SK-N-MC (cell line): ENCODE data around the gene ADAMTSL3.

Experiments
- DNase-seq: peaks from one replicate; pipeline ENCODE4 v3.0.0-alpha.2; 2011; ENCODE audit warnings: low read depth, low spot score
- H3K27ac ChIP-seq: fragments of 200-600 bp; sonication (generic); 2 replicates; pipeline ENCODE4 v1.5.1; 2016; ENCODE audit warnings: mixed run types
- H3K36me3 ChIP-seq: fragments of 200-600 bp; sonication (generic); 2 replicates; pipeline ENCODE4 v1.6.1; 2017; ENCODE audit warnings: antibody characterized with exemption, low read length, mixed read lengths; ENCODE audit not compliant: insufficient read depth
- H3K4me3 ChIP-seq: fragments of 200-600 bp; sonication (generic); 2 replicates; pipeline ENCODE4 v1.5.1; 2016
- H3K9ac ChIP-seq: fragments of 200-600 bp; sonication (generic); 2 replicates; pipeline ENCODE4 v1.8.0; 2017; ENCODE audit warnings: mixed run types, mixed read lengths; ENCODE audit not compliant: insufficient read length
- H3K9me3 ChIP-seq: fragments of 200-600 bp; sonication (generic); 2 replicates; pipeline ENCODE4 v1.6.1; 2017; ENCODE audit warnings: low read depth, mild to moderate bottlenecking, antibody characterized with exemption, low read length, moderate library complexity, mixed read lengths
- EZH2 ChIP-seq: fragments of 200-600 bp; sonication (generic); IDR thresholded peaks from one replicate; pipeline ENCODE4 v1.6.1; 2017; ENCODE audit warnings: antibody characterized with exemption
- FOXP2 ChIP-seq: optimal IDR thresholded peaks from 2 replicates; pipeline ENCODE3; 2011; ENCODE audit warnings: mild to moderate bottlenecking, moderate library complexity; ENCODE audit not compliant: insufficient read depth; ENCODE audit errors: extremely low read length, control extremely low read depth
- POLR2AphosphoS5 ChIP-seq: IDR thresholded peaks from 2 replicates; pipeline ENCODE4 v1.6.1; 2012; ENCODE audit warnings: mild to moderate bottlenecking, low read depth, low read length, borderline replicate concordance

Gene ADAMTSL3, protein sequence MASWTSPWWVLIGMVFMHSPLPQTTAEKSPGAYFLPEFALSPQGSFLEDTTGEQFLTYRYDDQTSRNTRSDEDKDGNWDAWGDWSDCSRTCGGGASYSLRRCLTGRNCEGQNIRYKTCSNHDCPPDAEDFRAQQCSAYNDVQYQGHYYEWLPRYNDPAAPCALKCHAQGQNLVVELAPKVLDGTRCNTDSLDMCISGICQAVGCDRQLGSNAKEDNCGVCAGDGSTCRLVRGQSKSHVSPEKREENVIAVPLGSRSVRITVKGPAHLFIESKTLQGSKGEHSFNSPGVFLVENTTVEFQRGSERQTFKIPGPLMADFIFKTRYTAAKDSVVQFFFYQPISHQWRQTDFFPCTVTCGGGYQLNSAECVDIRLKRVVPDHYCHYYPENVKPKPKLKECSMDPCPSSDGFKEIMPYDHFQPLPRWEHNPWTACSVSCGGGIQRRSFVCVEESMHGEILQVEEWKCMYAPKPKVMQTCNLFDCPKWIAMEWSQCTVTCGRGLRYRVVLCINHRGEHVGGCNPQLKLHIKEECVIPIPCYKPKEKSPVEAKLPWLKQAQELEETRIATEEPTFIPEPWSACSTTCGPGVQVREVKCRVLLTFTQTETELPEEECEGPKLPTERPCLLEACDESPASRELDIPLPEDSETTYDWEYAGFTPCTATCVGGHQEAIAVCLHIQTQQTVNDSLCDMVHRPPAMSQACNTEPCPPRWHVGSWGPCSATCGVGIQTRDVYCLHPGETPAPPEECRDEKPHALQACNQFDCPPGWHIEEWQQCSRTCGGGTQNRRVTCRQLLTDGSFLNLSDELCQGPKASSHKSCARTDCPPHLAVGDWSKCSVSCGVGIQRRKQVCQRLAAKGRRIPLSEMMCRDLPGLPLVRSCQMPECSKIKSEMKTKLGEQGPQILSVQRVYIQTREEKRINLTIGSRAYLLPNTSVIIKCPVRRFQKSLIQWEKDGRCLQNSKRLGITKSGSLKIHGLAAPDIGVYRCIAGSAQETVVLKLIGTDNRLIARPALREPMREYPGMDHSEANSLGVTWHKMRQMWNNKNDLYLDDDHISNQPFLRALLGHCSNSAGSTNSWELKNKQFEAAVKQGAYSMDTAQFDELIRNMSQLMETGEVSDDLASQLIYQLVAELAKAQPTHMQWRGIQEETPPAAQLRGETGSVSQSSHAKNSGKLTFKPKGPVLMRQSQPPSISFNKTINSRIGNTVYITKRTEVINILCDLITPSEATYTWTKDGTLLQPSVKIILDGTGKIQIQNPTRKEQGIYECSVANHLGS (N-terminal part only)

GRCh38 chr15:83653639-83654378 lies at the start of gene ADAMTSL3:
Gene ADAMTSL3 (plus strand): TSS chr15:83654123. CDS start chr15:83655762, 1,639 bp downstream.
- H3K4me3 ChIP-seq = peak within 1 kb of the TSS; percentile 77
- no peak for DNase-seq
- no peak within 1 kb of the TSS for H3K9ac ChIP-seq
- H3K9me3 ChIP-seq = no peaks in the 10 kb centered on the region
- no peak within 1 kb of the TSS for H3K27ac ChIP-seq
- TF ChIP-seq EZH2 (no peak), POLR2AphosphoS5 (no peak), FOXP2 (no peak)
- H3K36me3 ChIP-seq = no peaks in the 10 kb centered on the region

DNA sequence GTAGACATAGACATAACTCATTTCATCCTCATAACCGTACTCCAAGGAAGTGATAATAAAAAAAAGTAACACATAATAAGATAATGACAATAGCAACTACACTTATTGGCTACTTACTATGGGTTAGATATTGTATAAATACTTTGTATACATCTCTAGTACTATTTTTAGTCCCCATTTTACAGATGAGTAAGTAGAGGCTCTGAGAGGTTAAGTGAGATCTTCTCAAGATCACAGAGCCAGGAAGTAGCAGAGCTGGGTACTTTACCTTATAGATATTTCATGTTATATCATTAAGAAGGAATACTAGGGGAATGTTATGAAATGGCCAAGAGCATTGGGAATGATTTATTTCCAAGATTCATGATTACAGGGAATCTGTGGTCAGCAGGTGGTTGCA lies 49.4 kb upstream of the ADAMTSL3 start:
- TF ChIP-seq FOXP2 (no peak), EZH2 (no peak), POLR2AphosphoS5 (no peak)
- DNase-seq = no peak
- no peaks in the 10 kb centered on the region for H3K9me3 ChIP-seq

GRCh38 chr15:83605111-83605945 lies 48.6 kb upstream of the ADAMTSL3 start:
- TF ChIP-seq FOXP2 (no peak), EZH2 (no peak), POLR2AphosphoS5 (no peak)
- DNase-seq = no peak
- no peaks in the 10 kb centered on the region for H3K36me3 ChIP-seq
- H3K9me3 ChIP-seq = no peaks in the 10 kb centered on the region
- H3K4me3 ChIP-seq = no peak overlapping the region
- no peak overlapping the region for H3K27ac ChIP-seq
- no peak overlapping the region for H3K9ac ChIP-seq

More for the DNA sequence above, 49.4 kb upstream of the ADAMTSL3 start:
- Histone ChIP-seq H3K4me3 (no peak overlapping the region), H3K36me3 (no peaks in the 10 kb centered on the region), H3K27ac (no peak overlapping the region), H3K9ac (no peak overlapping the region)

DNA sequence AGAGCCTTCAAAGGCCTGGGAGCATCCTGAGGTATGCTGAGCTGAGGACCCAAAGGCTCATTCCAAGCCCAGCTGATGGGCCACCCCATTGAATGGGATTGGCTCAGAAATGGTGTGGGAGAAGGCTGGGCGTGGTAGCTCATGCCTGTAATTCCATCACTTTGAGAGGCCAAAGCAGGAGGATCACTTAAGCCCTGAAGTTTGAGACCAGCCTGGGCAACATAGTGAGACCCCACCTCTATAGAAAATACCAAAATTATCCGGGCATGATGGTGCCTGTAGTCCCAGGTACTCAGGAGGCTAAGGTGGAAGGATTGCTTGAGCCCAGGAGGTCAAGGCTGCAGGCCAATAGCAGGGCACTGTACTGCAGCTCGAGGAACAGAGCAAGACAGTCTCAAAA lies 43.8 kb upstream of the ADAMTSL3 start:
- no peak overlapping the region for H3K4me3 ChIP-seq
- DNase-seq = no peak
- H3K9ac ChIP-seq = no peak overlapping the region
- H3K9me3 ChIP-seq = no peaks in the 10 kb centered on the region
- TF ChIP-seq FOXP2 (no peak), POLR2AphosphoS5 (no peak), EZH2 (no peak)
- H3K27ac ChIP-seq = no peak overlapping the region
- H3K36me3 ChIP-seq = peaks cover 7% of the 10 kb centered on the region; the same call in 1 of the 2 replicates

DNA sequence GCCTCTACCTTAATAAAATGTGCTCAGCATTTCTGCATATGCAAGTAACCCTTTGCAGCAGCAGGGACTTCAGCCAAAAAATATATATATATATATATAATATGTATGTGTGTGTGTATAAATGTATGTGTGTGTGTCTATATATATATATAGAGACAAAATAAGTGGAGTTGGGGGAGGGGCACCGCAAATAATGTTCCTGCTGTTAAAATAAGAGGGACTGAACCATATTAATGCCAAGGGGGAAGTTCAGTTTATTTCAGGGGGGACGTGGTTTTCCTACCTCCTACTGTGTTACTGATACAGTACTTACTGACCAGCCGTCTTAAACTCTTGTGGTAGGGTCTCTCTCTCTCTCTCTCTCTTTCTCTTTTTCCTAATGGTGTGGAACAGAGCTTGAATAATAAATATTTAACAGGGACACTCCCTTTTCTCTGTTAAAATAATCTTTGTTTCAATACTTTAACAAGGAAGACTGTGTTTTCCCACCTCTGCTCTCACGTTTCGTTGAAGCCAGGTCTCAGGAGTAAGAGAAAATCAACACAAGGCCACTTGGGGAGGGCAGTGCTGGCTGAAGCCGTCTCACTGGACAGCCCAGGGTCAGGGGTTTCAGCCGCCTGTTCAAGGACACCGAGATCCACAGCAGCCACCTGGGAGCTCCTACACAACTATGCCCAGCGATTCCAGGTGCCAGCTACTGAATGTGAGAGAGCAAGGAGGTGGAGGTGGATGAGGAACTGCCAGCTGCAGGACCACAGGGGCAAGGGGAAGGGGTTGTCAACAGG lies 42.8 kb upstream of the ADAMTSL3 start:
- H3K9me3 ChIP-seq = no peaks in the 10 kb centered on the region
- no peak overlapping the region for H3K27ac ChIP-seq
- H3K36me3 ChIP-seq = peaks cover 7% of the 10 kb centered on the region; the same call in 1 of the 2 replicates
- no peak for DNase-seq
- H3K4me3 ChIP-seq = no peak overlapping the region
- no peak for TF ChIP-seq POLR2AphosphoS5
- TF ChIP-seq EZH2 = no peak
- TF ChIP-seq FOXP2 = no peak
- H3K9ac ChIP-seq = no peak overlapping the region

GRCh38 chr15:83612226-83612625 lies 41.7 kb upstream of the ADAMTSL3 start:
- peaks cover 7% of the 10 kb centered on the region; the same call in 1 of the 2 replicates for H3K36me3 ChIP-seq
- no peak for TF ChIP-seq FOXP2
- no peak for TF ChIP-seq EZH2
- TF ChIP-seq POLR2AphosphoS5 = no peak
- no peak overlapping the region for H3K4me3 ChIP-seq
- H3K9ac ChIP-seq = no peak overlapping the region
- H3K27ac ChIP-seq = no peak overlapping the region
- H3K9me3 ChIP-seq = no peaks in the 10 kb centered on the region
- DNase-seq = no peak
